Fibroblast of villous mesenchyme (primary cell): ENCODE results near the gene KCNK17. TPM values are rescaled to one million over a fixed set of nuclear protein-coding genes. Genes with fewer than 3 reads are reported as not detected.

Experiments
- DNase-seq: peaks from one replicate; pipeline ENCODE4 v3.0.0-alpha.2; 2010; ENCODE audit warnings: low read depth
- H3K4me3 ChIP-seq: 2 replicates; pipeline ENCODE4 v1.5.1; 2011; ENCODE audit warnings: low read depth, mild to moderate bottlenecking, low read length
- CTCF ChIP-seq: IDR thresholded peaks from 2 replicates; pipeline ENCODE4 v1.5.1; 2012; ENCODE audit warnings: low read depth, mild to moderate bottlenecking, low read length; ENCODE audit not compliant: insufficient read depth
- total RNA-seq: library from RNA; depleted of rRNA; stranded (reverse); fragments of >200 nt; gene quantifications from 2 replicates; pipeline ENCODE4 v1.2.3, GENCODE V29; 2012

Gene KCNK17
- total RNA-seq, 1 donor = not detected

GRCh38 chr6:39296745-39297640 is 17.2 kb downstream of the KCNK17 start:
- DNase-seq = no peak
- H3K4me3 ChIP-seq = no peak overlapping the region
- no peak for TF ChIP-seq CTCF

- DNase-seq = no peak
- TF ChIP-seq CTCF = no peak
- H3K4me3 ChIP-seq = no peak overlapping the region
Measured at GRCh38 chr6:39295611-39296011, 18.6 kb downstream of the KCNK17 start.

GRCh38 chr6:39294899-39295298 is 19.3 kb downstream of the KCNK17 start:
- no peak for TF ChIP-seq CTCF
- H3K4me3 ChIP-seq = no peak overlapping the region
- no peak for DNase-seq

GRCh38 chr6:39294133-39294532 is 20.1 kb downstream of the KCNK17 start:
- H3K4me3 ChIP-seq = no peak overlapping the region
- TF ChIP-seq CTCF = no peak
- no peak for DNase-seq

GRCh38 chr6:39292637-39293036 is 21.6 kb downstream of the KCNK17 start:
- no peak overlapping the region for H3K4me3 ChIP-seq
- TF ChIP-seq CTCF = no peak
- no peak for DNase-seq

- no peak for TF ChIP-seq CTCF
- H3K4me3 ChIP-seq = no peak overlapping the region
- no peak for DNase-seq
Measured at GRCh38 chr6:39289490-39289889, 24.7 kb downstream of the KCNK17 start.
